Measurements from ENCODE around the gene QRSL1. TPM values are rescaled to one million over a fixed set of nuclear protein-coding genes. Genes with fewer than 3 reads are reported as not detected.

The QRSL1 gene
- total RNA-seq, 3 donors from 2014 or later: 7.4 to 17.1 (median 9.2) TPM

GRCh38 chr6:106666282-106667021, 37.1 kb downstream of the QRSL1 start:
- no peaks in the 10 kb centered on the region for H3K4me1 ChIP-seq
- H3K4me3 ChIP-seq: no peak overlapping the region
- DNase-seq (ENCODE audit: low spot score in 2 of 2): no peak
- H3K9me3 ChIP-seq: no peaks in the 10 kb centered on the region
- H3K36me3 ChIP-seq: no peaks in the 10 kb centered on the region
- no peak overlapping the region for H3K27ac ChIP-seq
- intact Hi-C loops (cut with DNase I; ENCODE audit: low total_unique reads): no loop called here
- TF ChIP-seq POLR2AphosphoS5 (IDR thresholded peaks at IDR 0.05) (no peak), CTCF (IDR thresholded peaks at IDR 0.05) (no peak), POLR2A (IDR thresholded peaks at IDR 0.05) (no peak)
- H3K27me3 ChIP-seq: no peaks in the 10 kb centered on the region

GRCh38 chr6:106667022-106667402, 37.6 kb downstream of the QRSL1 start:
- Histone ChIP-seq H3K27me3 (no peaks in the 10 kb centered on the region), H3K36me3 (no peaks in the 10 kb centered on the region), H3K27ac (no peak overlapping the region), H3K4me1 (no peaks in the 10 kb centered on the region), H3K4me3 (no peak overlapping the region), H3K9me3 (no peaks in the 10 kb centered on the region)
- no peak for DNase-seq (ENCODE audit: low spot score in 2 of 2)
- TF ChIP-seq POLR2AphosphoS5 (IDR thresholded peaks at IDR 0.05) (no peak), CTCF (IDR thresholded peaks at IDR 0.05) (no peak), POLR2A (IDR thresholded peaks at IDR 0.05) (no peak)
- intact Hi-C loops (cut with DNase I; ENCODE audit: low total_unique reads): no loop called here

GRCh38 chr6:106670236-106670635, 40.9 kb downstream of the QRSL1 start:
- no peak overlapping the region for H3K4me3 ChIP-seq
- DNase-seq (ENCODE audit: low spot score in 2 of 2): no peak

GRCh38 chr6:106671651-106672050, 42.3 kb downstream of the QRSL1 start:
- no peaks in the 10 kb centered on the region for H3K27me3 ChIP-seq
- no peak overlapping the region for H3K4me3 ChIP-seq
- no peaks in the 10 kb centered on the region for H3K4me1 ChIP-seq
- no peak for DNase-seq (ENCODE audit: low spot score in 2 of 2)
- TF ChIP-seq POLR2AphosphoS5 (IDR thresholded peaks at IDR 0.05): no peak
- H3K27ac ChIP-seq: no peak overlapping the region
- no peaks in the 10 kb centered on the region for H3K9me3 ChIP-seq
- no peaks in the 10 kb centered on the region for H3K36me3 ChIP-seq
- intact Hi-C loops (cut with DNase I; ENCODE audit: low total_unique reads): no loop called here

More at GRCh38 chr6:106670236-106670635, 40.9 kb downstream of the QRSL1 start:
- H3K27me3 ChIP-seq: no peaks in the 10 kb centered on the region
- no peak for TF ChIP-seq POLR2A (IDR thresholded peaks at IDR 0.05)
- no peak for TF ChIP-seq CTCF (IDR thresholded peaks at IDR 0.05)
- TF ChIP-seq POLR2AphosphoS5 (IDR thresholded peaks at IDR 0.05): no peak
- H3K4me1 ChIP-seq: no peaks in the 10 kb centered on the region
- intact Hi-C loops (cut with DNase I; ENCODE audit: low total_unique reads): no loop called here
- H3K9me3 ChIP-seq: no peaks in the 10 kb centered on the region
- no peak overlapping the region for H3K27ac ChIP-seq
- no peaks in the 10 kb centered on the region for H3K36me3 ChIP-seq

- H3K4me3 ChIP-seq: no peak overlapping the region
- no peaks in the 10 kb centered on the region for H3K4me1 ChIP-seq
- H3K27me3 ChIP-seq: no peaks in the 10 kb centered on the region
- no peaks in the 10 kb centered on the region for H3K36me3 ChIP-seq
- DNase-seq (ENCODE audit: low spot score in 2 of 2): no peak
- H3K9me3 ChIP-seq: no peaks in the 10 kb centered on the region
- TF ChIP-seq CTCF (IDR thresholded peaks at IDR 0.05) (no peak), POLR2A (IDR thresholded peaks at IDR 0.05) (no peak), POLR2AphosphoS5 (IDR thresholded peaks at IDR 0.05) (no peak)
- H3K27ac ChIP-seq: no peak overlapping the region
- intact Hi-C loops (cut with DNase I; ENCODE audit: low total_unique reads): no loop called here
These were observed 45.3 kb downstream of the QRSL1 start for GRCh38 chr6:106674541-106675229.

Data from breast epithelium (tissue), 4 donors.